Tibial nerve (tissue), 4 donors: ENCODE results near the gene SPTAN1.

Experiments
- CTCF ChIP-seq, 5 experiments: fragments of 200-600 bp in 3 of 5; fragments of 450-650 bp in 2 of 5; sonication (generic) in 3 of 5; IDR thresholded peaks; one replicate each; pipeline ENCODE4 v1.5.1; 2016 to 2019; ENCODE audit warnings: antibody characterized with exemption in 5 of 5, mild to moderate bottlenecking in 3 of 5, moderate library complexity in 2 of 5
- EP300 ChIP-seq, 2 donors: sonication (generic); formaldehyde crosslinking; IDR thresholded peaks; one replicate each; pipeline ENCODE4 v1.6.1; 2017; ENCODE audit warnings: antibody characterized with exemption in 2 of 2, mild to moderate bottlenecking in 1 of 2

GRCh38 chr9:128611600-128612394, 59.4 kb downstream of the SPTAN1 start:
- no peak for TF ChIP-seq CTCF (IDR thresholded peaks at IDR 0.05)
- TF ChIP-seq EP300 (IDR thresholded peaks at IDR 0.05): no peak
